Bone marrow (tissue), 2 donors: ENCODE data around the gene FOXE3.
A peak's percentile ranks its signal among the peaks of the same experiment; 100 is the strongest.

Experiments used
- DNase-seq, 2 donors: peaks; one replicate each; lab custom pipeline; 2025; lab: John Stamatoyannopoulos, UW

Gene FOXE3

GRCh38 chr1:47435506-47436303 lies 19.6 kb downstream of the FOXE3 start:
- DNase-seq = no peak

DNA sequence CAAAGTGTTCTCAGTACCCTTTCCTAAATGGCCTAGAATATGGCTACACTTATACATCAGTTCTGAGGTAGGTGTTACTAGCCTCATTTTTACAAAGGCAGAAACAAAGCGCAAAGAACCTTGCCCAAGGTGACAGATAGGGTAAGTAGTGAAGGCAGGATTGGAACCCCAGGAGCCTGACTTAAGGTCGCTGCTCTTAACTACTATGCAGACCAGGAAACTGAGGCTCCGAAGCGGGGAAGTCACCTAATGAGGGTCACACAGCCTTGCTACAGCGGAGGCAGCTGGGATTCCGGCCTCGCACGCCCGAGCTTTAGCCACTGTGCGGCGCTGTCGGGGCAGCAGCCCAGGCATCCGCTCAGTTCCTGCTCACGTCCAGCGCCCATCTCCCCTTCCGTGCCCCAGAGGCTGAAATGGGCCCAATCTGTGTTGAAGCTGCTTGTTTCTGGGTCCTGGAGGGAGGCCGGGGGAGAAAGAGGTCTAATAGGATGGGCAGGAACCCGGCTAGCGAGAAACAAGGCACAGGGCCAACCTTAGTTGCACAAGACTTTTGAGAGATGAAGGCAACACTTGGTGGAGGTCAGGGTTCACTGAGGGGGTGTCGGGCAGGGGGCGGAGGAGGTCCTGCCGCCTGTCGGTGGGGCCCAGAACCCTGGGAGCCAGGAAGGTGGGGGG lies 20.4 kb downstream of the FOXE3 start:
- DNase-seq = peak; percentile 65 to 67

DNA sequence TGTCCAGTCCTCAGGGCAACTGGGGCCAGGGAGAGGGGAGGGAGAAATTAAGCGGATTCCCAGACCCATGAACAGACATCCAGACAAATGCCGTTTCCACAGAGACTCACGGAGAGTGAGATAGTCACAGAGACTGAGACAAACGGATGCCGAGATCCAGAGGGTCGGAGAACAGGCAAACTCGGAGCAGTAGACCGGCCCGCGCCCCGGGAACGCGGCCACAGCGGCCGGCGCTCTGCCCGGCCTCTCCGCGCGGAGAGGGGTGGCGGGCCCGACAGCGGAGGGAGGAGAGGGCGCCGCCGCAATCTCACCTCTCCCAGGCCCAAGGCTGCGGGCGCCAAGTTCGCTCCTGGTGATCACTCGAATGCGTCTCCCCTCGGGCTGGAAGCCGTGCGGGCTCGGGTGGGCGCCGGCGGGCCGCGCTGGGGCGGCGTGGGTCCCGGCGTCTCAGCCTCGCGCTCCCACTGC lies 20.9 kb downstream of the FOXE3 start:
- DNase-seq = no peak

DNA sequence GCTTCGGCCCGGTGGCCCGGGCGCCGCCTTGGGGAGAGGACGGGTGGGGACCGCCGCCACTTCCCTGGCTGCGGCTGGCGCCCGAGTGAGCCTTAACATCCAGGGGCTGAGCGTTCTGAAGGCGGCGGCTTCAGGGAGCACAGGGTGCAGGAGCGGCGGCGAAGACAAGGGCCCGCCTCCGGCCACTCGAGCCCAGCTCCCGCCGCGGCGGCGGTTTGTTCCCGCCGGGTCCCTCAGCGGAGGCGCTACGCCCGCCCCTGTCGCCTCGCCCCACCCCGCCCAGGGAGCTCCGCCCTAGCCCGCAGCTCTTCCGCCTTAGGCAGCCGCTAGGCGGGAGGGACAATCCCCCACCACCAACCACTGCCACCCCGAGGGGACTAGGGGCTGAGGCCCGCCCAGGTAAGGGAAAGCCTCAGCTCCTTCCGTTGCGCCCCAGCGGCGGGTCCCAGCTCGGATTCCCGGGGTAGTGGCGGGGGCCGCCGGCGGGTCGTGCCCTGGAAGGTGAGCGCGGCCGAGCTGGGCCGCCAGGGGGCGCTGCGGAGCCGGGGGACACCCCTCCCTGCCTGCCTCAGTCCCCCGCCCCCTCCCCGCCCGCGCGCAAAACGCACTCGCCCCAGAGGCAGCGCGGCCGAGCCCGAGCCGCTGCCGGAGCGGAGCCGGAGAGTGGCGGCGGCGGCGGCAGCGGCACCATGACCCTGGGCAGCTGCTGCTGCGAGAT lies 21.5 kb downstream of the FOXE3 start, which contains the start of gene FOXD2:
Gene FOXD2, plus strand, starts transcription at position 598 of the 718 bp plus-strand sequence. Its CDS starts 92 bp downstream, at position 690.
- DNase-seq = peak; percentile 74 to 95

- peak in 1 of 2 donors; percentile 18 for DNase-seq
Measured at GRCh38 chr1:47438165-47439016, 22.3 kb downstream of the FOXE3 start.

DNA sequence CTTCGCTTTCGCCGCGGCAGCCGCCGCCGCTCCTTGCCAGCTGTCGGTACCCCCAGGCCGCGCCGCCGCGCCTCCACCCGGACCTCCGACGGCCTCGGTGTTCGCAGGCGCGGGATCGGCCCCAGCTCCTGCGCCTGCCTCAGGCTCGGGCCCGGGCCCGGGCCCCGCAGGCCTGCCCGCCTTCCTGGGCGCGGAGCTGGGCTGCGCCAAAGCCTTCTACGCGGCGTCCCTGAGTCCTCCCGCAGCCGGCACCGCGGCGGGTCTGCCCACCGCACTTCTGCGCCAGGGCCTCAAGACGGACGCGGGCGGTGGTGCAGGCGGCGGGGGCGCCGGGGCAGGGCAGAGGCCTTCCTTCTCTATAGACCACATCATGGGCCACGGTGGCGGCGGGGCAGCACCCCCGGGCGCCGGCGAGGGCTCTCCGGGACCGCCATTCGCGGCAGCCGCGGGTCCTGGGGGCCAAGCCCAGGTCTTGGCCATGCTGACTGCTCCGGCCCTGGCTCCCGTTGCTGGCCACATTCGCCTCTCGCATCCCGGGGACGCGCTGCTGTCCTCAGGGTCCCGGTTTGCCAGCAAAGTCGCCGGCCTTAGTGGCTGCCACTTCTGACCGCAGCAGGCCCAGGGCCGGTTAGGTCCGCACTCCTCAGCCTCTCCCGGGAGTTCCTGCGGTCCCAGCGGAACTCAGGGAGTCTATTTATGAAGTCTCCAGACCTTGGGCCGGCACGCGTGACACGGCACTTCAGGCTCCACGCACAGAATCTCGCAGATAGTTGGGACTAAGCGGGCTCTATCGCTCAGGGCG lies 23.1 kb downstream of the FOXE3 start:
- DNase-seq = no peak

DNA sequence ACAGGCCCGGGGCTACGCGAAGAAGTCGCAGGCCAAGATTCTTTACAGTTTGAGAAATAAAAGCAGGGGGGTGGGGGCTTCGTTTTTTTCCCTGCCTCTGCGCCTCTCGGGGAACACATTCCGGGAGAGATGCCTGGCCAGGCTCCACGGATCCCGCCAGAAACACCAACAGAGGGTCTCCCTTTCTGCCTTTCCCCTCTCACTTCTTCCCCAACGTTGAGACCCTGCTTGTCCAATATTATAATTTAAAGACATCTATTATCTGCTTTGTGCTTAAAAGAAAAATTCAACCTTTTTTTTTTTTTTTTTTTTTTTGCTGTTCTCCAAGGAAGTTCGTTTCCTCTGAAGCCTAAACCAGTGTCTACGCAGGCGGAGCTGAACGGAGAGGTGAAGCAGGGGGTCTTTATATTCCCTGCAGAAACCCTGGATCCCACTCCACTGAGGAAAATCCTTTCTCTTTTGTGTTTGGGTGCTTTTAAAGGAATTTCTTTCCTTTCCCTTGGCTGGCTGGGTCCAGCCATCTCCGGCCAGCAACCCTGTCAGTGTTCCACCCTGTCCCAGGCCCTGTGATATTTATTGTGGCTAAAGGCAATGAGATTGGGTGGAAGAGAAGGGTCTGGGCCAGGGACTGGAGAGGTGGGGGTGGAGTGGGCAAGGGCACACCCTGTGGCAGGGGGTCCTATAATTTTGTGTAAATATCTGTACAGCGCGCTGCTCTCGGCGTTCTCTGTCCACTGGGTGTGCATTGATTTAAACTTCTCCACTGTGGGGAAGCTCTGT lies 23.9 kb downstream of the FOXE3 start:
- DNase-seq = no peak

DNA sequence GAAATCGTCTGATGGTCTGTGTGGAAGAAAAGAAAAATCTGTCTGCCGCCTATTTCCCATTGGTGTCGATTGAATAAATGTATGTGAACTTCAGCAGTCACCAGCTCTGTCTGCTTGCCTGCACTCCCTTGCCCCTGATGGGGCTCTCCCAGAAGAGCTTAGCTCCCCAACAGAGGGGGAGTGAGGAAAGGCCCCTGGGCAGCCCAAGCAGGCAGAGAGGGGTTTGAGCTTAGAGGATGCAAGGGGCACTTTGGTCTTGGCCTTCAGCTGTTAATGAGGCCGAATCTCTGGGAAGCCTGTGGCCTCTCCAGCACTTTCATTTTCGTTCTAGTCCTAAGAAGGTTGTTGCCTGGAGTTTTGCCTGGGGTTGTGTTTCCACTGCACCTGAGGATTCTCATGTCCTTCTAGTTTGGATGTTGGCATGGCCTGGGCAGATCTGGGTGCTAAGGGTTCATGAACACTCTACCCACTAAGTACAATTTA lies 24.6 kb downstream of the FOXE3 start:
- no peak for DNase-seq

GRCh38 chr1:47441450-47442106 lies 25.5 kb downstream of the FOXE3 start:
- DNase-seq = no peak

DNA sequence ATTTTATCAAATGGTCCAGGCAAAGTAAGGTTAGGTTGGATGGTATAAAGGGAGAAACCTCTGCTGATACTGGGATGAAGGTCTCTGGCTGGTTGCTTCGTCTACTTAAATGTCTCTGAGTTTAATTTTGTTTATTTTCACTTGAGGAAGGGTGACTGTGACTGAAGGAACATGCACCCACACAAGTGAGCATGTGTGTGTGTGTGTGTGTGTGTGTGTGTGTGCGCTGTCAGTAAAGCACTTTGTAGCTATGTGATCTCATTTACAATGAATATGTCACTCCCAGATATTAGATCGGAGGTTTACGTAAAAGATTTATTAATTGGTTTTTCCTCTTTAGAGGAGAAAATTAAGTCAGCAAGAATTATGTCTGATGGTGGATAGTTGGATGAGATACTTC lies 26.1 kb downstream of the FOXE3 start:
- no peak for DNase-seq

GRCh38 chr1:47442842-47443529 lies 26.9 kb downstream of the FOXE3 start:
- no peak for DNase-seq

DNA sequence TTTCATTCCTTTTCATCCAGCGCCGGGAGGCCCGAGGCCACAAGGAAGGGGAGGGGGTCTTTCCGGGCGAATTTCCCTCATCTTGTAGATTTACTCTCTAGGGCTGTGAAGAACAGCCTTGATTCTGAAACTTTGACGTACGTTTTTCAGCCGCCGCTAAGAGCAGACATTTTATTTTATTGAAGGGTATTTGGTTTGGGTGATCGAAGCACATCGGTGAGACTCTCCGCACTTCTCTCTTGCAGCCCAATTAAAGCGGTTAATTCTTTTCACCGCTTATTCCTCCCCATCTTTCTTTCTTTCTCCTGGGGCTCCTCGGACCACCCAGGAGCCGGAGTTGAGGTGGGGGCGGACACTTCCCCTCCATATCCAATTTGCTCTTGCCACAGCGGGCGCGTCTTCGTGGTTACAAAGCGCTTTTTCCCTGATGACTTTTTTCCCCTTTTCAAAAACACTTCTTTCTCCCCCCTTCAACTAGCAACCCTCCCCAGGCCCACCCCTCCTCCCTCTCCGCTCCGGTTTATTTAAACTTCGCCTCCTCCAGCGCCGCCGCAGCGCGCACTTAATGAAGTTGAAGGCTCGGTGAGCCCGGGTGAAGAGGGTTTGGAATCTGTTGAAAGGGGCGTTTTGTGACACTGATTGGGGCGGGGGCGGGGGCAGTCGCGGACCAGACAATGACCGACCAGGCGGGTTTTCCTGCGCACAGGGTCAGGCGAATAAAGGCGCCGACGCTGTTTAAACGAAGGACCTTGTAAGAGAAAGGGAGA lies 27.6 kb downstream of the FOXE3 start:
- DNase-seq = no peak

DNA sequence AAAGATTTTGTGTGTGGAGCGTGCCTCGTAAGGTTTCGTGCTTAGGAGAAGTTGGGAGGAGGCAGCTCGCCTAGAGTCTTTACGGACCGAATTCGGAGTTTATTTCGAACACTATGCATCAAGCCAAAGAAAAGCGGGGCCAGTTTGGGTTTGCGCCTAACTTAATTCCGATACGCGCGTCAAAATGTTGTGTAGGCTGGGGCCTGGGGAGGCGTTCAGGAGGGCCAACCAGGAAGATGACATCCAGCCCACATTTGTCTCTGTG lies 28.1 kb downstream of the FOXE3 start:
- DNase-seq = no peak

GRCh38 chr1:47444562-47445465 lies 28.7 kb downstream of the FOXE3 start:
- peak in 1 of 2 donors; percentile 59 for DNase-seq

DNA sequence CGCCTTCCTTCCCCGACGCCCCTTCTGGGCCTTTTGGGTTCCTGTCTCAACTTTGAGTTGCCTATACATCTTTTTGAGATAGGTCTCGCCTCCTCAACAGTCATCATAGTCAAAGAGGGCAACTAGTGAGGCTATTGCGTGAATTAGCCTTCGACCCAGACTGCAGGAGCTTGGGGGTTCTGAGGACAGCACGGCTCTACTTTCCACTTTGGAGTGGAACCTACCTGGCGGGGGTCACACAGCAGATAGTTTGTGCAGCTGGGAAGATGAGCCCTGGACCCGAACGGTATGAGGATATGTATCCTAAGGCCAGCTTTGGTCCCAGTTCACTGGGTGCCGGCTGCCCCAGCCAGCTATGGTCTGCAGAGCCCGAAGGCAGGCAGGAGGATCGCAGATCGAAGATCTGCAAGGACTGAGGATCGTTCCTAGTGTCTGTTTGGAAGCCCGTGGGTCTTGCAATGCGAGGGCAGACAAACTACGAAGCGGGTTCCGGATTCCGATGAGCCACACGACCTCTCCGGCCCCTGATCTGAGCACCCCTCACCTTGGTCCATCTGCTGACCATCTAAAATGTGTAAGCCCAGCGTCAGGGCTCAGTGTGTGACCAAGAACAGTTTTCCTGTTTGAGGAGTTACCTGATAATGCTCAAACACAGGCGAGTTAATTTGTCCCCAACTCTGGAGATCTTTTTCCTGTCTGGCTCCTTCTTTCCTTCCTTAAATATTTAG lies 29.9 kb downstream of the FOXE3 start:
- DNase-seq = no peak

DNA sequence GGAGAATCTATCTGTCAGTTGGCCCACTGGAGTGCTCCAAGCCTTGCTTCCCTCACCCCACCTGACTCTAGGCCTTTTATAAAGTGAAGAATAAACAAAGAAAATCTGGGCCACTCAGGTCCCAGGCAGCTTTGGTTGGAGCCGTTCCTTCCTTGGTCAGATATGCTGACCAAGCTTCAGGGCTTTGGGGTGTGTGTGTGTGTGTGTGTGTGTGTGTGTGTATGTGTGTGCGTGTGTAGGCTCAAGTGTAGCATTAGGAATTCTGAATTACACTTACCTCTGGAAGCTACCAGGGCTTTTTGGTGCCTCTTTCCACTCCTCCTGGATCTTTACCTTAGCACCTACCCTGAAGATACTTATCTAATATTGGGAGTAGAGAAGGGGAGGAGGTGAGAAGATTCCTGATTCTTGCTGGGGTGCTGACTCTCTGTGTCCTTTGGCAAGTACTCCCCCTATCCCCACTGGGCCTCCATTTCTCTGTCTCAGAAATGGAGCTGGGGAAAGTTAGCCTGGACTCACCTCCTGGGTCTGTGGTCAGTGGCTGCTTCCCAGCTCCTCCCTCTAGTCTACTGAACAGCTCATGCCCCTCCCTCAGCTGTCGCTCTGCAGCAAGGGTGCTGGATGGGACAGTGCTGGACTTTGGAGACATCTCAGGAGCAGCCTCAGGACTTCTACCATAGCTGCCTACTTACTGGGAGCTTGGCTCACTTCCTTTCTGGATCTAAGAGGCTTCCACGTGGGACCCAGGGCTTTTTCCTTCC lies 32.6 kb downstream of the FOXE3 start:
- no peak for DNase-seq
